ENCODE measurements around the gene SLC25A12.

Gene SLC25A12

DNA sequence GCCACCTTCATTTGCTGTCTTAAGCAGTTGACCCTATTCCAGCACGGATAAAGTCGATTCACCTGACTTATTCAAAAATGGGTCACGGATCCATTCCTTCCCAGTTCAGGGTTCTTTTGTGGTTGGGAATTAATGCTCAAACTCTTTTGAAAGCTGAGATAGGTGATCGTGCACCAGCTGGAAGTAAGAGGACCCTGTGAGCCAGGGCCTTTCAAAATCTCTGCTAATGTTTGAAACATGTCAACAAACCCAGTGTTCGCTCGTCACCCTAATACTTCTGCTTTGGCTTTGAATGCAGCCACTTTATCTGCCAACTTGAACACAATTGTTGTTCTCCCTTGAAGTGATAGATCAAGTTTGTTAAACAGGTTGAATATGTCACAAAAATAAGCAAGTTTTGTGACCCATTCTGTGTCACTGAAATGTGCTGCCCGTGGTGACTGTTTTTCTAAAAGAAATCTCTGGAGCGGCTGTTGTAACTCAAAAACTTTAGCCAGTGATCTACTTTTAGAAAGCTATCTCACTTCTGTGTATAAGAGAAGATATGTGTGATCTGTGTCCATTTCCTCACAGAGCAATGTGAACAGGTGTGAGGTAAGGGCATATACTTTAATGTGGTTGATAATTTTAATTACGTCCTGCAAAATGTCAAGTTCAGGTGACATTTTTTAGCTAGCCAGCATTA lies 45.2 kb upstream of the SLC25A12 start:
- ATAC-seq: no peak
- TF ChIP-seq, protein P1, sequence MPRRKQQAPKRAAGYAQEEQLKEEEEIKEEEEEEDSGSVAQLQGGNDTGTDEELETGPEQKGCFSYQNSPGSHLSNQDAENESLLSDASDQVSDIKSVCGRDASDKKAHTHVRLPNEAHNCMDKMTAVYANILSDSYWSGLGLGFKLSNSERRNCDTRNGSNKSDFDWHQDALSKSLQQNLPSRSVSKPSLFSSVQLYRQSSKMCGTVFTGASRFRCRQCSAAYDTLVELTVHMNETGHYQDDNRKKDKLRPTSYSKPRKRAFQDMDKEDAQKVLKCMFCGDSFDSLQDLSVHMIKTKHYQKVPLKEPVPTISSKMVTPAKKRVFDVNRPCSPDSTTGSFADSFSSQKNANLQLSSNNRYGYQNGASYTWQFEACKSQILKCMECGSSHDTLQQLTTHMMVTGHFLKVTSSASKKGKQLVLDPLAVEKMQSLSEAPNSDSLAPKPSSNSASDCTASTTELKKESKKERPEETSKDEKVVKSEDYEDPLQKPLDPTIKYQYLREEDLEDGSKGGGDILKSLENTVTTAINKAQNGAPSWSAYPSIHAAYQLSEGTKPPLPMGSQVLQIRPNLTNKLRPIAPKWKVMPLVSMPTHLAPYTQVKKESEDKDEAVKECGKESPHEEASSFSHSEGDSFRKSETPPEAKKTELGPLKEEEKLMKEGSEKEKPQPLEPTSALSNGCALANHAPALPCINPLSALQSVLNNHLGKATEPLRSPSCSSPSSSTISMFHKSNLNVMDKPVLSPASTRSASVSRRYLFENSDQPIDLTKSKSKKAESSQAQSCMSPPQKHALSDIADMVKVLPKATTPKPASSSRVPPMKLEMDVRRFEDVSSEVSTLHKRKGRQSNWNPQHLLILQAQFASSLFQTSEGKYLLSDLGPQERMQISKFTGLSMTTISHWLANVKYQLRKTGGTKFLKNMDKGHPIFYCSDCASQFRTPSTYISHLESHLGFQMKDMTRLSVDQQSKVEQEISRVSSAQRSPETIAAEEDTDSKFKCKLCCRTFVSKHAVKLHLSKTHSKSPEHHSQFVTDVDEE (CRISPR knock-in tag; IDR thresholded peaks at IDR 0.05): no peak
- TF ChIP-seq ESRRG (CRISPR knock-in tag; IDR thresholded peaks at IDR 0.05): no peak
- no peak for TF ChIP-seq ZNF8 (CRISPR knock-in tag; IDR thresholded peaks at IDR 0.05)
- no peak for TF ChIP-seq TOX (CRISPR knock-in tag; IDR thresholded peaks at IDR 0.05; ENCODE audit: borderline replicate concordance)
- no peak for TF ChIP-seq BACH2 (CRISPR knock-in tag; IDR thresholded peaks at IDR 0.05; ENCODE audit: borderline replicate concordance)
- no peak for TF ChIP-seq RARB (CRISPR knock-in tag; IDR thresholded peaks at IDR 0.05)
- no peak for TF ChIP-seq PPARA (CRISPR knock-in tag; IDR thresholded peaks at IDR 0.05; ENCODE audit: borderline replicate concordance)
- no peak for TF ChIP-seq ISL1 (CRISPR knock-in tag; IDR thresholded peaks at IDR 0.05)
- TF ChIP-seq, protein P2, sequence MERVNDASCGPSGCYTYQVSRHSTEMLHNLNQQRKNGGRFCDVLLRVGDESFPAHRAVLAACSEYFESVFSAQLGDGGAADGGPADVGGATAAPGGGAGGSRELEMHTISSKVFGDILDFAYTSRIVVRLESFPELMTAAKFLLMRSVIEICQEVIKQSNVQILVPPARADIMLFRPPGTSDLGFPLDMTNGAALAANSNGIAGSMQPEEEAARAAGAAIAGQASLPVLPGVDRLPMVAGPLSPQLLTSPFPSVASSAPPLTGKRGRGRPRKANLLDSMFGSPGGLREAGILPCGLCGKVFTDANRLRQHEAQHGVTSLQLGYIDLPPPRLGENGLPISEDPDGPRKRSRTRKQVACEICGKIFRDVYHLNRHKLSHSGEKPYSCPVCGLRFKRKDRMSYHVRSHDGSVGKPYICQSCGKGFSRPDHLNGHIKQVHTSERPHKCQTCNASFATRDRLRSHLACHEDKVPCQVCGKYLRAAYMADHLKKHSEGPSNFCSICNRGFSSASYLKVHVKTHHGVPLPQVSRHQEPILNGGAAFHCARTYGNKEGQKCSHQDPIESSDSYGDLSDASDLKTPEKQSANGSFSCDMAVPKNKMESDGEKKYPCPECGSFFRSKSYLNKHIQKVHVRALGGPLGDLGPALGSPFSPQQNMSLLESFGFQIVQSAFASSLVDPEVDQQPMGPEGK (CRISPR knock-in tag; IDR thresholded peaks at IDR 0.05; ENCODE audit: borderline replicate concordance): no peak
- TF ChIP-seq ZNF565 (CRISPR knock-in tag; conservative IDR thresholded peaks at IDR 0.05; ENCODE audit: low read depth): no peak
- TF ChIP-seq, protein P3, sequence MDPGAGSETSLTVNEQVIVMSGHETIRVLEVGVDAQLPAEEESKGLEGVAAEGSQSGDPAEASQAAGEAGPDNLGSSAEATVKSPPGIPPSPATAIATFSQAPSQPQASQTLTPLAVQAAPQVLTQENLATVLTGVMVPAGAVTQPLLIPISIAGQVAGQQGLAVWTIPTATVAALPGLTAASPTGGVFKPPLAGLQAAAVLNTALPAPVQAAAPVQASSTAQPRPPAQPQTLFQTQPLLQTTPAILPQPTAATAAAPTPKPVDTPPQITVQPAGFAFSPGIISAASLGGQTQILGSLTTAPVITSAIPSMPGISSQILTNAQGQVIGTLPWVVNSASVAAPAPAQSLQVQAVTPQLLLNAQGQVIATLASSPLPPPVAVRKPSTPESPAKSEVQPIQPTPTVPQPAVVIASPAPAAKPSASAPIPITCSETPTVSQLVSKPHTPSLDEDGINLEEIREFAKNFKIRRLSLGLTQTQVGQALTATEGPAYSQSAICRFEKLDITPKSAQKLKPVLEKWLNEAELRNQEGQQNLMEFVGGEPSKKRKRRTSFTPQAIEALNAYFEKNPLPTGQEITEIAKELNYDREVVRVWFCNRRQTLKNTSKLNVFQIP (CRISPR knock-in tag; IDR thresholded peaks at IDR 0.05; ENCODE audit: borderline replicate concordance, low read depth): no peak
- TF ChIP-seq ZC3H10 (CRISPR knock-in tag; IDR thresholded peaks at IDR 0.05): no peak
- TF ChIP-seq ZFP30 (CRISPR knock-in tag; IDR thresholded peaks at IDR 0.05): no peak

DNA sequence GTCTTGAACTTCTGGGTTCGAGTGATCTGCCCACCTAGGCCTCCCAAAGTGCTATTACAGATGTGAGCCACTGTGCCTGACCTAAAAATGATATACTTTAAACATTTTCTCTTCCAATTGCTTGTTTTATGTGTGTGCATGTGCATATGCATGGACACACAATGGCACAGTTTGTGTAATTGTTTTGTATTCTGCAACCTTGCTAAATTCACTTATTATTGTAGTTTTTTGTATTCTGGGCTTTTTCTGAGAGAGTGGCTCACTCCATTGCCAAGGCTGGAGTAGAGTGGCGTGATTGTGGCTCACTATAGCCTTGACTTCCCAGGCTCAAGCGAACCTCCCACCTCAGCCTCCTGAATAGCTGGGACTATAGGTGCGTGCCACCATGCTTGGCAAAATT lies 36.3 kb upstream of the SLC25A12 start:
- TF ChIP-seq SNAI2 (CRISPR knock-in tag; IDR thresholded peaks at IDR 0.05) (no peak), ZNF70 (CRISPR knock-in tag; IDR thresholded peaks at IDR 0.05) (no peak), OSR1 (CRISPR knock-in tag; IDR thresholded peaks at IDR 0.05) (no peak), ZC3H10 (CRISPR knock-in tag; IDR thresholded peaks at IDR 0.05) (no peak), BACH2 (CRISPR knock-in tag; IDR thresholded peaks at IDR 0.05; ENCODE audit: borderline replicate concordance) (no peak), ZNF8 (CRISPR knock-in tag; IDR thresholded peaks at IDR 0.05) (no peak), ARNTL (CRISPR knock-in tag; IDR thresholded peaks at IDR 0.05; ENCODE audit: borderline replicate concordance, low read depth) (no peak), TOX (CRISPR knock-in tag; IDR thresholded peaks at IDR 0.05; ENCODE audit: borderline replicate concordance) (no peak), GLIS3 (CRISPR knock-in tag; IDR thresholded peaks at IDR 0.05) (no peak), CSDC2 (CRISPR knock-in tag; IDR thresholded peaks at IDR 0.05) (no peak), ISL1 (CRISPR knock-in tag; IDR thresholded peaks at IDR 0.05) (no peak), RARB (CRISPR knock-in tag; IDR thresholded peaks at IDR 0.05) (no peak), ESRRG (CRISPR knock-in tag; IDR thresholded peaks at IDR 0.05) (no peak), ZFP3 (CRISPR knock-in tag; IDR thresholded peaks at IDR 0.05) (no peak), TCF4 (CRISPR knock-in tag; IDR thresholded peaks at IDR 0.05; ENCODE audit: borderline replicate concordance) (no peak)
- TF ChIP-seq, protein P4, sequence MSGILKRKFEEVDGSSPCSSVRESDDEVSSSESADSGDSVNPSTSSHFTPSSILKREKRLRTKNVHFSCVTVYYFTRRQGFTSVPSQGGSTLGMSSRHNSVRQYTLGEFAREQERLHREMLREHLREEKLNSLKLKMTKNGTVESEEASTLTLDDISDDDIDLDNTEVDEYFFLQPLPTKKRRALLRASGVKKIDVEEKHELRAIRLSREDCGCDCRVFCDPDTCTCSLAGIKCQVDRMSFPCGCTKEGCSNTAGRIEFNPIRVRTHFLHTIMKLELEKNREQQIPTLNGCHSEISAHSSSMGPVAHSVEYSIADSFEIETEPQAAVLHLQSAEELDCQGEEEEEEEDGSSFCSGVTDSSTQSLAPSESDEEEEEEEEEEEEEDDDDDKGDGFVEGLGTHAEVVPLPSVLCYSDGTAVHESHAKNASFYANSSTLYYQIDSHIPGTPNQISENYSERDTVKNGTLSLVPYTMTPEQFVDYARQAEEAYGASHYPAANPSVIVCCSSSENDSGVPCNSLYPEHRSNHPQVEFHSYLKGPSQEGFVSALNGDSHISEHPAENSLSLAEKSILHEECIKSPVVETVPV (CRISPR knock-in tag; IDR thresholded peaks at IDR 0.05): no peak
- TF ChIP-seq, protein P3 (CRISPR knock-in tag; IDR thresholded peaks at IDR 0.05; ENCODE audit: borderline replicate concordance, low read depth): no peak
- TF ChIP-seq, protein P5, sequence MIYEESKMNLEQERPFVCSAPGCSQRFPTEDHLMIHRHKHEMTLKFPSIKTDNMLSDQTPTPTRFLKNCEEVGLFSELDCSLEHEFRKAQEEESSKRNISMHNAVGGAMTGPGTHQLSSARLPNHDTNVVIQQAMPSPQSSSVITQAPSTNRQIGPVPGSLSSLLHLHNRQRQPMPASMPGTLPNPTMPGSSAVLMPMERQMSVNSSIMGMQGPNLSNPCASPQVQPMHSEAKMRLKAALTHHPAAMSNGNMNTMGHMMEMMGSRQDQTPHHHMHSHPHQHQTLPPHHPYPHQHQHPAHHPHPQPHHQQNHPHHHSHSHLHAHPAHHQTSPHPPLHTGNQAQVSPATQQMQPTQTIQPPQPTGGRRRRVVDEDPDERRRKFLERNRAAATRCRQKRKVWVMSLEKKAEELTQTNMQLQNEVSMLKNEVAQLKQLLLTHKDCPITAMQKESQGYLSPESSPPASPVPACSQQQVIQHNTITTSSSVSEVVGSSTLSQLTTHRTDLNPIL (CRISPR knock-in tag; IDR thresholded peaks at IDR 0.05; ENCODE audit: low read depth): no peak
- TF ChIP-seq, protein P1 (CRISPR knock-in tag; IDR thresholded peaks at IDR 0.05): no peak
- ATAC-seq: no peak

Measured in SK-N-SH treated with all-trans-retinoic acid at 6 μM for 48 hours (cell line).